K562 (cell line): ENCODE results near the gene COMMD1. TPM values are rescaled to one million over a fixed set of nuclear protein-coding genes. Genes with fewer than 3 reads are reported as not detected.

Source experiments
- CHD7 ChIP-seq: fragments of 200-600 bp; sonication (generic); IDR thresholded peaks from one replicate; pipeline ENCODE4 v1.6.1; 2012; ENCODE audit warnings: mild to moderate bottlenecking, low read depth, low read length, inconsistent platforms
- ELF2 ChIP-seq: fragments of 250-450 bp; sonication (Bioruptor Pico); IDR thresholded peaks from 2 replicates; pipeline ENCODE4 v1.5.0; 2021; ENCODE audit warnings: mild to moderate bottlenecking
- IRF2 ChIP-seq: sonication (generic); formaldehyde crosslinking; IDR thresholded peaks from 2 replicates; pipeline ENCODE4 v1.8.1; 2022; ENCODE audit warnings: mild to moderate bottlenecking, missing genetic modification reagents
- SOX6 ChIP-seq: fragments of 450-650 bp; IDR thresholded peaks from 2 replicates; pipeline ENCODE4 v1.6.1; 2014; ENCODE audit warnings: mild to moderate bottlenecking
- ZNF584 ChIP-seq: fragments of 200-800 bp; sonication (Bioruptor generic); IDR thresholded peaks from 2 replicates; pipeline ENCODE4 v1.6.1; 2016; ENCODE audit warnings: low read depth, mild to moderate bottlenecking, missing genetic modification characterization, missing compliant biosample characterization
- polyA plus RNA-seq, 8 experiments: library from polyadenylated mRNA; depleted of rRNA in 4 of 8; stranded (reverse) in 5 of 8; unstranded in 3 of 8; fragments of >200 nt; fragmentation: Nextera tagmentation in 2 of 8; fragmentation: Illumina TruSeq in 1 of 8; extraction: Ambion mirVana in 2 of 8; extraction: Trizol in 1 of 8; gene quantifications; 2 replicates each; pipeline versions ENCODE4 v1.2.1 to v1.2.3, GENCODE V29; 2011 to 2014; ENCODE audit warnings: inconsistent platforms in 1 of 8, missing spikeins in 1 of 8
- total RNA-seq, 7 experiments: library from RNA; depleted of rRNA in 6 of 7; stranded (reverse); fragments of >200 nt in 6 of 7; fragmentation: Illumina TruSeq in 2 of 7; extraction: Trizol in 2 of 7; gene quantifications; 2 replicates each; pipeline versions ENCODE4 v1.2.1 to v1.2.3, GENCODE V29; 2011 to 2021; ENCODE audit warnings: low replicate concordance in 1 of 7

COMMD1 gene
- total and polyA plus RNA-seq, 9 of the 15 experiments (the other 6 are each of a cell fraction or from before 2014, with no cell fraction given): 14.4 to 77.0 (median 21.4) TPM

DNA sequence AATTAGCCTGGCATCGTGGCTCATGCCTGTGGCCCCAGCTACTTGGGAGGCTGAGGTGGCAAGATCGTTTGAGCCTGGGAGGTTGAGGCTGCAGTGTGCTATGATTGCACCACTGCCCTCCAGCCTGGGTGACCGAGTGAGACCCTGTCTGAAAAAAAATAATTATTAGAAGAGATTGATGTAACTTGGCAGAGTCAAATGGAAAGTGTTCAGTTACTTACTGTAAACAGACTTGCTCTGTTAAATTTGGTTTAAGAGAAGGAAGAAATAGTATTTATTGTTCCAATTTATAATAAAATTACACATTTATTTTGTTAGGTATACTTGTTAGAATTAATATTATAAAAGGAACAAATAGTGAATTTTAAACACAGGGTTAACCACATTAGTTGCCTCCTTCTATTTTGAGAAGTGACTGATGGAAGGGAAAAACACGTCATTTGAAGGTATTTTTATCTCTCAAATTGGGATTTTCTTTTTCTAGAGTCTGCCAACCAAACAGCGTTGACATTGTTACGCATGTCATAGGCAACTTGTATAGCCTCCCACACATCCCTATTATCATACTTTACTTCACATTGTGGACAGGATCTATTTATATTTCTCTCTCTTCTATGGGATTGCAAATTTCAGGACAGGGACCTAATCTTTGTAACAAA, 171.6 kb downstream of the COMMD1 start (continued):
- no peak for TF ChIP-seq ELF2 (CRISPR knock-in tag)
- TF ChIP-seq CHD7: no peak
- TF ChIP-seq IRF2 (CRISPR knock-in tag): no peak
- no peak for TF ChIP-seq SOX6
- no peak for TF ChIP-seq ZNF584
